HG02973 (cell line): ENCODE measurements around the gene ADAMTS16.

Experiments used
- ATAC-seq: cut with Tn5 transposase; IDR thresholded peaks from one replicate; pipeline ENCODE4 v1.9.1; 2021; ENCODE audit warnings: moderate library complexity; ENCODE audit not compliant: unreplicated experiment

The ADAMTS16 gene

DNA sequence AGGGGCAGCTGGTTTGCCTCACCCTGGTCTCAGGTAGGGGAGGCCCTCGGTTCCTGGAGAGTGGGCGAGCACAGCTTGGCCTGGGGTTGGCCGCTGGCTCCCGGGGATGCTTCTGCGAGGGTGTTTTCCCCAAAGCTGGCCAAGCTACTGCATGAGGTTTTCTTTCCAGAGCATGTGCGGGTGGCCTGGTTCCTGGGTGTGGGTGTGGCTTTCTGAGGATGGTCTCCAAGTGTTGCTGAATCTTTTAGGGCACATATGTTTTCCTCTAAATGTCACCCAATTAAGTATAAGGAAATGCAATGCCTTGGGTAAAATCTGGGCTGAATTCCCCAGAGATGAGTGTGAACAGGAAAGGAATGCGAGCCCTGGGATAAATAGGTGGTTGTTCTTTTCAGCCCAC lies 166.6 kb downstream of the ADAMTS16 start:
- no peak for ATAC-seq

DNA sequence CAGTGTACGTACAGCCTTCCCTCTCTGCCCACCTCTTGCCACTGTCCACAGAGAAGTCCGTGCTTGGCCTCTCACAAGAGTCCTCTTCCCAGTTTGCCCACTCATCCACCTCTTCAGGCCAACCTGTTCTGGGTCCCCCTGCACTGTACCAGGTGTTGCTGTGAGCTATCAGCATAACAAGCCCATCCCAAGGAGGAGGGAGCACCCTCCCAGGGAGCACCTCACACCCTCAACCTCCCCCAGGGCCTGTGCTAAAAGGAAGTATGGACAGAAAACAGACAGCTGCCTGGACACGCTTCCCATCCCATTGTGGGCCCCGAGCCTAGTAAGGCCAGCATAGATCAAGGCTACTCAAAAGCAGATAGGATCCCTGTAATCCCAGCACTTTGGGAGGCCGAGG lies 168.2 kb downstream of the ADAMTS16 start:
- no peak for ATAC-seq

DNA sequence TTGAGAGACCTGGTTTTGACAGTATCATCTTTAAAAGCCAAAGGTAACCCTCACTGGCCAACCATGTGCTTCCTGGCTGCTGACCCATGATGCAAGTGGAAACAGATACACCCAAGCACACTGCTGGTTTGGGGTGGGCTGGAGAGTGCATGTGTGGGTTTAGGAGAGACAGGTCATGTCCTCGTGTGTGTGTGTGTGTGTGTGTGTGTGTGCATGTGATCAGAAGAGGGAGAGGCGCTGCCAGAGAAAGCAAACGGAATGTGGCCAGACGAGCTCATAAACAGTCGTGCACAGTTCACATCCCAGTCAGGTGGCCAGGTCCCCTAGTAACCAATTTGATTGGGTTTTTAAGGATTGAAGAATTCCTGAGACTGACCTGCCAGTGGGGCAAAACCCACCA lies 169.5 kb downstream of the ADAMTS16 start:
- no peak for ATAC-seq

DNA sequence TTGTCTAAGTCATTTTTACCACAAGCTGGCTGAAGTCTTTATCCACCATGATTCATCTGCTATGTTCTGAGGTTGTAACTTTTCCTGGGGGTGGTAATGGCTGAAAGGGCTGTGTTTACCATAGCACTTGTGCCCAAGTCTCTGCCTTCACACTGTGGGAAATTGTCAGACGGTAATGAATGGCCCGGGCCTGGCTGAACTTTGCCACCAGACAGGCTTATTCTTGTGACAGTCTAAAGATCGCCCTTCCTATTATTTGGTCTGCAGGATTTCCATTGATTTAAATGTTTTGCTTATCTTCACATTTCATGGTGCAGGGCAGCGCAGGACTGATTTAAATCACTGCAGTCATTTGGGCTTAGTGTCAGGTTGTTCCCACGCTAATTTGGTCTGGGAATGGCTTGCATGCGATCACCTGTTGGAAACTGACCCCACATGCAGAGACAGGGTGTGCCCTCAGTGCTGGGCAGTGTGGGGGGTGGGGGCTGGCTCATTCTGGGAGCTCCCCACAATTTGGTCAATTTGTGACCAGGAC lies 173.0 kb downstream of the ADAMTS16 start:
- ATAC-seq: no peak

DNA sequence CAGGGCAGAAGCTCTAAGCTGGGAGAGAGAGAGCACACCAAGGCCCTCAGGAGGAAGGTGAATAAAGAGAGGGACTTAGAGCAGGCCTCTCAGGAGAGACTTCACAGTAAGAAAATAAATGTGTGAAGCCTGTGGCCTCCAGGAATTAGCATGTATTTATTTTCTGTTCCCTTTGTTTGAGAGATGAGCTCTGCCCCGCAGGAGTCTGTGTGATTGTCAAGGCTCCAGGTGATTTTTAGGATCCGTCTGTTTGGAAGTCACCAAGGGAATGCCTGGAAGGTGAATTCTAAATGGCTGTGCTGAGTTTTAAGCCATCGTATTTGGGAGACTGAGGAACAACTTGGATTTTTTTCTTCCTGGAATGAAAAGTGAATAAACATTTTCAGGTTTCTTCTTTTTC lies 174.0 kb downstream of the ADAMTS16 start:
- ATAC-seq: no peak

DNA sequence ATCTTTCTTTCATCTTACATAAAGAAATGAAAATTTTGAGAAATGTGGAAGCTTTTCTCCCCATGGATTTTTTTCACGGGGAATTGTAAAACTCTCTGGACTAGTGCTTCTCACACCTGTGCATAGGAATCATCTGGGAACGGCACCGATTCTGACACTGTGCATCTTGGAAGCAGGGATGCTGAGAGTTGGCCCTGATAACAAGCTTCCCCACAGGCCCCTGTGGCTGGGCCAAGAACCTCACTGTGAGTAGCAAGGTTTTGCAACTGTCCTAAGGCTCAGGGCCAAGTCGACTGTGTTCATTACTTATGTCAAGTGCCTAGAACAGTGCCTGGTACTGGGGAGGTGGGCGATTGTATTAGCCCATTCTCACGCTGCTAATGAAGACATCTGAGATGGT lies 174.5 kb downstream of the ADAMTS16 start:
- ATAC-seq: no peak

DNA sequence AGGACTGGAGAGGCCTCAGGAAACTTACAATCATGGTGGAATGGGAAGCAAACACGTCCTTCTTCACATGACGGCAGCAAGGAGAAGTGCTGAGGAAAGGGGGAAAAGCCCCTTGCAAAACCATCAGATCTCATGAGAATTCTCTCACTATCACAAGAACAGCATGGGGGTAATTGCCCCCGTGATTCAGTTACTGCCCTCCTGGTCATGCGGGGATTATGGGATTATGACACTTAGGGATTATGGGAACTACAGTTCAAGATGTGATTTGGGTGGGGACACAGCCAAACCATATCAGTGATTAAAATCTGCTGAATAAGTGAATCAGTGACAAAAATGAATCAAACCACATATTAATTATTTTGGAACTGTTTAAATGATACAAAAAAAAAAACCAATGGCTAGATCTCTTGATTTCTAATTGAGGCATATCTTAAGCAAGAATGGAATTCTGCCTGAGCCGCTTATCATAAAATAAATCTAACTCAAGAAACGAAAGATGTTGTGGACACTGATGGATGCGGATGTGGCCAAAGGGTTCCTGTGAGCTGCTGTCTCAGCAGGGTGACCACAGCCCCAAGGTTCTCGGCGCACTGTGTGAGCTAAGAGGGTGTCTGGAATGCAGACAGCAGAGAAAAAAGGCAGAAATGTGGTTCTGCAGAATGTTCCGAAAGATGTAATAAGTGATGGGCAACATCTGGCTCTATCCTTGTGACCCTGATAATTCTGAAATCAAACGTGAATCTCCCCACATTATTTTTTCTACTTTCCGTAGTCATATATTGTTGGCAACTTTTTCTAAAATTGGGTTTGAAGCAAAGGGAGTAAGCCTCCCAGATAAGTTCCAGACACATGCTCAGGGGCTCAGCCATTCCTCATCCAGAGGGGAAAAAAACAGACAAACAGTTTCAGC lies 175.2 kb downstream of the ADAMTS16 start:
- no peak for ATAC-seq

DNA sequence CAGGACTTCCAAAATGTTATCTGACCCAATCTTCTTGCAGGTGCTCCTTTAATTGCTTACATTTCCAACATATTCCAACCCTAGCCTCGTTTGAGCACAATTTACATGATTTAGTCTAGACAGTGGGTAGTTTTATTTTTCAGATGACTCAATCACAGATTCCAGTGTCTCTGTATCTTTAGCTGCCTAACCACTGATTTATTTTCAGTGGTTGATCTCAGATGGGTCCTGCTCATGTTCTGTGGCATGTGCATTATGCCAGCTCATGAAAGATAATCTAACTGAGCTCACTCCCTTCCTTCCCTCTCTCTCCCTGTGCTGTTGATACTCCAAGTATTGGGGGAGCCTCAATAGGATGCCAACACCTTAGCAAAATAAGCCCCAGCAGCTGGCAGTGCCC lies 176.2 kb downstream of the ADAMTS16 start:
- ATAC-seq: no peak

DNA sequence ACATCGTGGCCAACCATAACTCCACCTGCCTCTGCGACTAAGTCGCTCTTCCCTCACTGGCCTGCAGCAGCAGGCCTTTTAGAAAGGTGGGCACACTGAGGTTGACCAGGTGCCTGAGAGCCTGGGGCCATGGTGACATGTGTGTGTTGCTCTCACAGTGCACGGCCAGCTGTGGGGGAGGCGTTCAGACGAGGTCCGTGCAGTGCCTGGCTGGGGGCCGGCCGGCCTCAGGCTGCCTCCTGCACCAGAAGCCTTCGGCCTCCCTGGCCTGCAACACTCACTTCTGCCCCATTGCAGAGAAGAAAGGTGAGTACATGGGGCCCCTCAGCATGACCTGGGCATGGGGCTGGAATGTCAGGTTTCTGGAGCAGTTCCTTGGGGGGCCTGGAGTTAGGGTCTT lies 177.8 kb downstream of the ADAMTS16 start:
- no peak for ATAC-seq

DNA sequence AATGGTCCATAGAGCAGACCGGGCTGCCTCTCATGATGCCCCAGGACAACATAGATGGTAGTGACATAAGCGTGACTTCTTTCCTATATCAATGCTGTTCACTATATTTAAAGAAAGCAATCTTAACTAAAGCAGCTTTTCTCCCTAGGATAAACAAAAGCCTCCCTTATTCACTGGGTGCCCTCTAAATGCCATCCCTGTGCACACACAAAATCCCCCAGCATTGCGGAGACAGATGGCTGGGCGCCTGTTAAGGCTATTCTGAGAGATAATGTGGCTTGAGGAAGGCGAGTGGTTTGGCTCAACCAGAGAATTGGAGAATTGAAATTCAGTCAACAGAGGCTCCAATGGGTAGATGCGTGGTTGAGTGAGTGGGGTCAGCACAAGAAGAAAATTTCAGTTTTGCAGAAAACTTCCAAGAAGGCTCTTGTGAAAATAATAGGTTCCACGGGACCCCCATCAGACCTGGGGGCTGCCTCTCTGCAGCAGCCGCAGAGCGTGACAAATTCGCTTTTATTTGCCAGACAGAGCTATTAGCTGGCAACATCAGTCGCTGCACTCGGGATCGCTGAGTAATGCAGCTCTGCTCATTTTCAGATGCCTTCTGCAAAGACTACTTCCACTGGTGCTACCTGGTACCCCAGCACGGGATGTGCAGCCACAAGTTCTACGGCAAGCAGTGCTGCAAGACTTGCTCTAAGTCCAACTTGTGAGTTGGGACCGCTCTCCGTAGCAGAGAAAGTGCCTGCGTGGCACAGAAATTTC lies 178.5 kb downstream of the ADAMTS16 start:
- no peak for ATAC-seq

DNA sequence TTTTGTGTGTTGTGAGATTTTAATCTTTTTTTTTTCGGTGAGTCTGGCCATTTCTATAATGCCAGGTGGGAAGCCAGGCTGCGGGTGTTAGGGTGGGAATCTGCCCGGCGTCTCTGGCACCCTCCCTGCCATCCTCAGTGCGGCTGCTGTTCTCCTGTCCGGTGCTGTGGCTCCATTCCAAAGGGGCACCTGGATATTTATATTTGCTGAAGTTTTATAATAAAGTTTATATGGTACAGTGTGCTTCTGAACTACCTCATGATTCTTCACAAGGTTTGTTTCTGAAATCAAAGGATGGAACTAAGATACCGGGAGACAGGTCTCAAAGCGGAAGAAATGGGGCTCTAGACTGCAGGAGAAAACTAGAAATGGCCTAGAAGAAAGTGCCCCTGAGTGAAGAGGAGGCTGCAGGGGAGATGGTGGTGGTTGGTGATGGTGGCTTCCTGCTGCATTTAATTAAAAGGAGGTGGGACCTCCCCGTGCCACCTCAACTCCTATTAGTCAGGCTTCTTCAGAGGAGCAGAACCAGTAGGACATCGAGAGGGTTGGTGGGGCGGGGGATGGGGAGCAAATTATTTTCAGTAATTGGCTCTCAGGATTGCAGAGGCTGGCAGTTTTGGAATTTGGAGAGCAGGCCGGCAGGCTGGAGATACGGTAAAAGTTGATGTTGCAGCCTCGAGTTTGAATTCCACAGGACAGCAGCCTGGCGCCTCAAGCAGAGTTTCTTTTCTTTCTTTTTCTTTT lies 180.1 kb downstream of the ADAMTS16 start:
- ATAC-seq: no peak

DNA sequence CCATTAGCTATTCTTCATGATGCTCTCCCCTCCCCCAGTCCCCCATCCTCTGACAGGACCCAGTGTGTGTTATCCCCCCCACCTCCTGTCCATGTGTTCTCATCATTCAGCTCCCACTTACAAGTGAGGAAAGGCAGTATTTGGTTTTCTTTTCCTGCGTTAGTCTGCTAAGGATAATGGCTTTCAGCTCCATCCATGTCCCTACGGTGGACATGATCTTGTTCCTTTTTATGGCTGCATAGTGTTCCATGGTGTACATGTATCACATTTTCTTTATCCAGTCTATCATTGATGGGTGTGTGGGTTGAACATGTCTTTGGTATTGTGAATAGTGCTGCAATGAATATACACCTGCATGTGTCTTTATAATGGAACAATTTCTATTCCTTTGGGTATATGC lies 181.0 kb downstream of the ADAMTS16 start:
- no peak for ATAC-seq

DNA sequence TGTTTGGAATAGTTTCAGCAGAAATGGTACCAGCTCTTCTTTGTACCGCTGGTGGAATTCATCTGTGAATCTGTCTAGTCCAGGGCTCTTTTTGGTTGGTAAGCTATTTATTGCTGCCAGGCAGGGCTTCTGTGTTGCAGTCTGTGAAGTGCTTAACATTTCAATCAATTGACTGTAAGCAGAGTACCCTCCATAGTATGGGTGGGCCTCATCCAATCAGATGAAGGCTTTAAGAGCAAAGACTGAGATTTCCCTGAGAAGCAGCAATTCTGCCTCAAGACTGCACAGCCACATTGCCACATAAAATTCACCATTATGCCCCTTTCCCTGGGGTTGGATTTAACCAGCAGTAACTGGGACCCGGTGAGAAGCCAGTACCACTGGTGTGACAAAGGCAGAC lies 183.4 kb downstream of the ADAMTS16 start:
- ATAC-seq: no peak

DNA sequence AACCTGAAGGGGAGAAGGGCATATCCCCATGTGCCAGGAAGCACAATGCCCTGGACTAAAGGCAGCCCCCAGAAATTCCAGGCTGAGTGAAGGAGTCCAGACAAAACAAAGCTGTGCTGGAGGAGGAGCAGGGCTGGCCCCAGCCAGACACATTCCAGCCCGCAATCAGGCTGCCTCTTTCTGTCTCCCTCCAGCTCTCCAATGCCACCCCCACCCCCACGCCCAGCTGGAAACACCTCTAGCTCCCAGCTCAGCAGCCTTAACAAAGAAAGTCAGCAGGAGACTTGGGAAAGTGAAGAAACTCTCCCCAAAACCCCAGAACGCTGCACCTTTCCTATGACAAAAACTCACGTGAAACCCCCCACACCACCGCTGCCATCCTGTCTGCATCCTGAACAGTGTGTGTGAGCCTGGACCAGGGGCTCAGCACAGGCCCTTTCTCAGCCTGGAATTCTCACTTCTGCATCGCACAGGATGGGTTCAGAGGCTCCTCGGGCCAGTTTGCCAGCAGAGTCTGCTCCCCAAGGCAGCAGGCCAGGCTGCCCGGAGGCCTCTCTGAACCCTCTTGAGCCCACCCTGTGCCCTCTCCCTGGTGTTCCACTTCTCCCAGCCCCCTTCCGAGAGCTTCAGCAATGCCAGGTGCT lies 186.1 kb downstream of the ADAMTS16 start:
- no peak for ATAC-seq

DNA sequence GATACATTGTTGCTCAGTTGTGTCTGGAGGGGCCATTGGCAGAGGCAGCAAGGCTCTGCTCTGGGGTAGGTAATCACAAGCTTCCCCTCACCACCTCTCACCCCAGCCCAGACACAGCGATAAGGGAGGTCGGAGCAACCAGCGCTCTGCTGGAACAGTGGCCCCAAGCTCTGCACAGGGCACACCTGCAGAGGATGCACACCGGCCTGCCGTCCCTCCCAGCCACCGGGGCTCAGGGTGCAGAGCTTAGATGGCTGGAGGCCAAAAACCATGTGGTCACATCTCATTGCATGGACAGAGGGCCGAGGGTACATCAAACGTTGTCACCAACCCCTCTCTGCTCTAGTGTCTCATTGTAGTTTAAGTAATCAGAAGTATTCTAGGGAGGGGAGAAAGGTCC lies 187.0 kb downstream of the ADAMTS16 start:
- no peak for ATAC-seq

DNA sequence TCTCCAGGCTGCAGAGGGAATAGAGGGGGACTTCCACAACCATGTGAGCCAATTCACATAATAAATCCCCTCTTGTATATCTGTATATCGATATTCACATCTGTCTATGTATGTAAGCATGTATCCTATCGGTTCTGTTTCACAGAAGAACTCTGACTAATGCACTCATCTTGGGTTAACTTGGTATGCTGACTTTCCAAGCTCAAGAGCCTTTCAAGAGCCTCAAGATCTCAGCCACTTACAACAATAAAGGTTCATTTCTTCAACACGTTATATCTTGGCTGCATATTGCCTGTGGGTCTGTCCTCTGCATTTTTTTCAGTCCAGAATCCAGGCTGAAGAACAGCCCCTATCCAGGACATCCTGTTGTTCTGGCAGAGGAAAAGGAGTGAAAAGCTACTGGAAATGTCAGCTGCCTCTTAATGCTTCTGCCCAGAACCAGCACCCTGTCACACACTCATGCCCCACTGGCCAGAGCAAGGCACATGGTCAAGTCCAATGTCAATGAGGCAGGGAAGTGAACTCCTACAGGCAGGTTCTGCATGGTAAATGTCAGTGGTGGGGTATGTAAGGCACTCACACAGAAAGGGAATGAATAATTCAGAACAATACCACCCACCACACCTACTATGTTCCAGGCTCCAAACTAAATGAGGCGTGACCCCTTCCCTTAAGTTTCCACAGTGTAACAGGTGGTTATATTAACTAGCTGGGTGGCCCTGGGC lies 190.8 kb downstream of the ADAMTS16 start:
- ATAC-seq: no peak

DNA sequence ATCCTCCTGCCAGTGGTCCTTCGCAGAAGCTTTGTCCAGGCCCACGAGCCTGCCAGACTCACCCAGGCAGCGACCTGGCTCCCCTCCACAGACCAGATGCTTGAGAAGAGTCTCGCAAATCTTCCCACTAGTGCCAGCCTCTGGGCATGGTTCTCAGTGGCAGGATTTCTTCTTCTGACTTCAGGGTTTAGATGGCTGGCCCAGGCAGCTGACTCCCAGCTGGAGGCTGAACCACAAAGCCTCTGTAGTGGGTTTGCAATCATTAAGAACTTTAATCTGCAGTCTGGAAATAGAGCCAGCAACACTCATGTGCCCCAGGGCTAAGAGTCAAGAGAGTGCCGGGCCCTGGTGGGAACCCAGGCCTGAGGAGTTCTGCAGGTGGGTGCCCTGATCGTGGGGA lies 191.7 kb downstream of the ADAMTS16 start:
- no peak for ATAC-seq

DNA sequence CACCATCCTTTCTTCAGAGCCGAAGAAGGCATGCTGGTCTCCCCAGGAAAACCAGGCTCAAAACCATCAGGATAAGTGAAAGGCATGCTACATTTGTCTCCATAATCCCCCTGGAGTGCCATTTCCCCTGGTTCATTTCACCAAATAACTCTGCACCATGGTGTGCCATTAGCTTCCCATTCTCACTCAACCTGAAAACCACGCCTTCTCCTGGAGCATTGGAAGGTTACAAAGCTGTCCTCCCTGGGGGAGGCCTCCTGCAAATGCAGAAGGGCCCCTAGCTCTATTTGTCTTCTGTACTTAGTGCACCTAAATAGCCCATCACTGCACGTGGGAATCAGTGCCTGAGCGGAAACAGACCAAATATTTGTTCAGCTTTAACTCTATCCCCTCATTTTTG lies 192.2 kb downstream of the ADAMTS16 start:
- no peak for ATAC-seq

DNA sequence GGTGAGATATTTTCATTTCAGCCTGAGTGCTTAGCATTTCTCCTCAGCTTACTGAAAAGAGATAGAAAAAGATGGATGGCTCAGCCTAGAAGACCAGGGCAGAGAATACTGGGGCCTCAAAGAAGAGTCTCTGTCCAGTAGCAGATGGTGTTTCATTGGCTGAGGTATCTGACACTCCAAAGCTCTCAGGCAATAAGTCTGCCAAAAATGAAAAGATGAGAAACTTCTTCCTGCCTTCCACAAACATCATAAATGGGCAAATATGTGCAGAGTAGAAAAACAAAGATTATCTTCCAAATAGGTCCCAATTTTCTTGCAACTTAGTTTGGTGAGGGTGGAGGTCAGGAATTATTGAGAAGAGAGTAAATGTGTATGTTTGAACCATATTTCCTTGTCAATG lies 195.0 kb downstream of the ADAMTS16 start:
- no peak for ATAC-seq

DNA sequence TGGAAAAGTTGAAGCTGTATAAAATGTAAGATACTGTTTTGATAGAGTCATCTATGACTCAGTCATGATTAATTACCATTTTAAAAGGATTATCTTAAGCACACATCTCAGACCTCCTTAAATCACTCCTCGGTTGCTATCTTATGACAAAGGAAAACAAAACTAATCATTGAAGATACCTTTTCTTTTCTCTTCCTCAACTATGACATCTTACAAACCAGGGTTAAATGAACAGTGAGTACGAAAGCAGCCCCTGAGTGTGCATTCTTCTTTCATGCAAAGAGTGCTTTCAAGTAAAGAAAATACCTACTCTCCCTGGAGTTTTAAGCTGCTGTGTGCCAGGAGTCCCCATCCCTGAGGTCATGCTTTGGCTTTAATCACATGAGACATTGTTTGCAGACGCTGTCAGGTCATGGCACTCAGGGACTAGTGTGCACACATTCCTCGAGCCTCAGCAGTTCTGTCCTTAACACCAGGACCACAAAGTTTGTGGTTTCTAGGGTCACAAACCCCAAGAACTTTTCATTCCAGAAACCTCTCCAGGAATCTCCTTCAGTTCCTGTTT lies 195.7 kb downstream of the ADAMTS16 start:
- no peak for ATAC-seq
